ENCODE measurements around the gene HOXB9. TPM values are rescaled to one million over a fixed set of nuclear protein-coding genes. Genes with fewer than 3 reads are reported as not detected.

Gene HOXB9
- total and polyA plus RNA-seq, 2 of the 13 experiments (the other 11 are each of a cell fraction or from before 2014, with no cell fraction given) = not detected

DNA sequence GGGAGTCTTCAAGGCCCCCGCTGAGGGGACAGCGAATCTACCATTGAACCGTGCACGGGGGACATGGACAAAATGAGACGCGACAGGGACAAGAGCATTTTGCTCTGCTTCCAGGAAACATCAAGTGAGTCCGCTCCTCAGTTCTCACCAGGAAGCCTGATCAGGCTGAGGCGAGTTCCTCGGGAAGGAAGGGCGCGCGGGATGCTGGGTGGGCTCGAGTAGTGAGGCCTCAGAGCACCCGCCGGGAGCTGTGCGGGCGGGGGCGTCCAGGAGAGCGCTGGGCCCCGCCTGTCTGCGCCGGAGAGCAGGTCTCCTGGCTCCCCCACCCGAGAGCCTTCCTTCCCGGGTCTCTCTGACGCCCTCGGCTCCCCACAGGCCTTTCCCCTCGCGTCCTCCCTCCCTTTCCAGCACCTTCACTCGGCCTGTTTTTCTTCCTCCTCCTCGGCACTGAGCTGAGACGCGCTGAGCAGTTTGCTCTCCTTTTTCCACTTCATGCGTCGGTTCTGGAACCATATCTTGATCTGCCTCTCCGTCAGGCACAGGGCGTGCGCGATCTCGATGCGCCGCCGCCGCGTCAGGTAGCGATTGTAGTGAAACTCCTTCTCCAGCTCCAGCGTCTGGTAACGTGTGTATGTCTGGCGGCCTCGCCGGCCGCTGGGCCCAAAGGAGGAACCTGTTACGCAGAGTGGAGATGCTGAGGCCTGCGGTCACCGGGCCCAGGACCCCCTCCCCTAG, 30.0 kb downstream of the HOXB9 start:
- Histone ChIP-seq H3K79me2 (ENCODE audit: insufficient read depth, low read length) (no peaks in the 10 kb centered on the region), H3K4me1 (ENCODE audit: insufficient read depth, low read length) (0 out of 2 replicates have a peak, but pooled peaks cover 6% of the 10 kb centered on the region), H3K36me3 (replicated peaks in 1 of 2; ENCODE audit: control insufficient read depth in 1 of 2, insufficient read depth in 2 of 2, low read length in 2 of 2) (no peaks in the 10 kb centered on the region), H3K9ac (ENCODE audit: insufficient read depth, low read depth, low read length) (no peak overlapping the region), H3K4me3 (replicated peaks in 1 of 3; ENCODE audit: insufficient read depth in 1 of 3, low read depth in 2 of 3, low read length in 3 of 3) (no peak overlapping the region), H2AFZ (ENCODE audit: low read length) (no peak overlapping the region), H3K27ac (ENCODE audit: extremely low read length, insufficient read depth, low read length) (no peak overlapping the region), H3K9me3 (ENCODE audit: low read length) (no peaks in the 10 kb centered on the region), H3K27me3 (ENCODE audit: control insufficient read depth in 1 of 2, insufficient read depth in 2 of 2, low read length in 2 of 2) (peaks cover 52 to 91% of the 10 kb centered on the region in 2 experiments), H3K4me2 (ENCODE audit: low read depth, low read length) (no peak overlapping the region), H4K20me1 (ENCODE audit: insufficient read depth, low read length) (no peaks in the 10 kb centered on the region)
- FAIRE-seq = no peak
- CTCF ChIA-PET (ENCODE audit: low intra/inter-chr PET ratio, low total read pairs) = no interaction called here
- WGBS (ENCODE audit: low lambda C conversion rate) = 16% methylated on average over 45 of the region's 54 CpGs
- DNase-seq (ENCODE audit: low spot score) = no peak
- POLR2A ChIA-PET = no interaction called here
- no peak for ATAC-seq
- TF ChIP-seq MTF2 (CRISPR knock-in tag; IDR thresholded peaks at IDR 0.05; ENCODE audit: borderline replicate concordance) (peak; percentile 88), SCMH1 (CRISPR knock-in tag; IDR thresholded peaks at IDR 0.05; ENCODE audit: borderline replicate concordance) (no peak)
- in situ Hi-C loops (cut with HindIII; ENCODE audit: extremely low pct_ligation_motif_present, low pct_unique_long_range_greater_than_20kb) (loop anchor here (5.0 kb wide), 1 partner anchor 444 kb away; no protein-coding TSS in a partner anchor), intact Hi-C loops (cut with micrococcal nuclease; ENCODE audit: unreplicated experiment) (no loop called here)
- BruUV-seq (replicated peaks) = no TSS peak

DNA sequence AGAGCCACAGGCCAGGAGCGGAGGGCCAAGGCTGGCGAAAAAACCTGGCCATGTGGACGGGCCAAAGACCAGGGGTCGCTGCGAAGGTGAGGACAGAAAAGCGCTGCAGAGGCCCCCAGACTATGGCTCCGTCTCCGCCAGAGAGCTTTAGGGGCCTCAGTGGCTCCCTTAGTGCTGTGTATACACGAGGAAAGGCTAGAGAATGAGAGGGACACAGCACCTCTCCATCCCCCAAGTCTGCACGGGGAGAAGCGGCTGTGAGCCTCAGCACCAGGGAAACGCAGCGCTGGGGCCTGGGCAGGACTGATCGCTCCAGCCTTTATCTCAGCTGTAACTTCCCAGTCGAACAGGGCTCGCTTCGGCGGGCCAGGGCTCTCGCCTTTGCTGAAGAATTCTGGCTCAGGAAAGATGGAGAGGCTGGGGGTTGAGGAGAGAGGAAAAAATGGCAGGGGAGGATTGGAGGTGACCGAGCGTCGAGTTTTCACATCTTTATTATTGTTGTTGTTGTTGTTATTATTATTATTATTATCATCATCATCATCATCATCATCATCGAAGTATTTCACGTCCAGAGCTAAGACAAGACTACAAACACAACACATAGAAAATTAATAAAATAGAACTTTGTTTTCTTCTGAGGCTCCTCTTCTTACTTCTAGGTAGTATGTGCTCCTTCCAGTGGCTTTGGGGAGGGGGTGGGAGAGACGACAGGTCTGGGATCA, 30.7 kb downstream of the HOXB9 start:
- Histone ChIP-seq H3K9ac (ENCODE audit: insufficient read depth, low read depth, low read length) (no peak overlapping the region), H3K9me3 (ENCODE audit: low read length) (no peaks in the 10 kb centered on the region), H3K27me3 (ENCODE audit: control insufficient read depth in 1 of 2, insufficient read depth in 2 of 2, low read length in 2 of 2) (peaks cover 48 to 91% of the 10 kb centered on the region in 2 experiments), H3K4me3 (replicated peaks in 1 of 3; ENCODE audit: insufficient read depth in 1 of 3, low read depth in 2 of 3, low read length in 3 of 3) (no peak overlapping the region), H3K4me2 (ENCODE audit: low read depth, low read length) (no peak overlapping the region), H4K20me1 (ENCODE audit: insufficient read depth, low read length) (no peaks in the 10 kb centered on the region; the same call in 1 of the 2 replicates), H3K4me1 (ENCODE audit: insufficient read depth, low read length) (0 out of 2 replicates have a peak, but pooled peaks cover 6% of the 10 kb centered on the region), H3K79me2 (ENCODE audit: insufficient read depth, low read length) (no peaks in the 10 kb centered on the region), H2AFZ (ENCODE audit: low read length) (no peak overlapping the region), H3K36me3 (replicated peaks in 1 of 2; ENCODE audit: control insufficient read depth in 1 of 2, insufficient read depth in 2 of 2, low read length in 2 of 2) (no peaks in the 10 kb centered on the region), H3K27ac (ENCODE audit: extremely low read length, insufficient read depth, low read length) (no peak overlapping the region)
- WGBS (ENCODE audit: low lambda C conversion rate) = 16% methylated on average over 25 of the region's 25 CpGs
- ChIA-PET CTCF (ENCODE audit: low intra/inter-chr PET ratio, low total read pairs) (no interaction called here), POLR2A (no interaction called here)
- BruUV-seq (replicated peaks) = no TSS peak
- no peak for ATAC-seq
- no peak for DNase-seq (ENCODE audit: low spot score)
- FAIRE-seq = no peak
- TF ChIP-seq KLF6 (CRISPR knock-in tag; IDR thresholded peaks at IDR 0.05) (no peak), ZNF761 (CRISPR knock-in tag; conservative IDR thresholded peaks at IDR 0.05) (no peak), MLLT10 (CRISPR knock-in tag; IDR thresholded peaks at IDR 0.05) (no peak)
- intact Hi-C loops (cut with micrococcal nuclease; ENCODE audit: unreplicated experiment) = no loop called here
- in situ Hi-C loops (cut with HindIII; ENCODE audit: extremely low pct_ligation_motif_present, low pct_unique_long_range_greater_than_20kb) = loop anchor here (5.0 kb wide), 1 partner anchor 443 kb away; no protein-coding TSS in a partner anchor

Measured in HepG2 (cell line).